ENCODE measurements around the gene JPH3. TPM values are rescaled to one million over a fixed set of nuclear protein-coding genes. Genes with fewer than 3 reads are reported as not detected.

Gene JPH3
- total RNA-seq, 1 experiment from 2014 or later, result 32.7 TPM

- Histone ChIP-seq H3K23me2 (ENCODE audit: insufficient read length, low read depth, low read length, poor library complexity, severe bottlenecking) (peaks cover 6% of the 10 kb centered on the region), H3K9me3 (ENCODE audit: control insufficient read depth, low read depth, low read length) (no peaks in the 10 kb centered on the region), H3K27ac (ENCODE audit: insufficient read length, low read depth, low read length) (no peak overlapping the region), H3K27me3 (ENCODE audit: insufficient read depth, low read length) (no peaks in the 10 kb centered on the region), H2BK20ac (ENCODE audit: low read depth, low read length, poor library complexity, severe bottlenecking) (no peak overlapping the region), H3T11ph (ENCODE audit: low read length) (no peak overlapping the region), H2AFZ (ENCODE audit: low read length) (no peak overlapping the region), H3K9ac (ENCODE audit: extremely low read depth, insufficient read length, low read length) (no peak overlapping the region), H4K5ac (ENCODE audit: insufficient read length, low read depth, low read length) (no peak overlapping the region), H4K20me1 (ENCODE audit: control insufficient read depth, insufficient read depth, insufficient read length) (no peaks in the 10 kb centered on the region), H3K4ac (ENCODE audit: low read depth, low read length) (no peak overlapping the region), H3K56ac (ENCODE audit: insufficient read length, low read depth, low read length) (no peak overlapping the region), H4K8ac (replicated peaks; ENCODE audit: insufficient read length, low read depth, low read length) (no peak overlapping the region), H2BK12ac (ENCODE audit: insufficient read length, low read depth, low read length) (no peak overlapping the region), H3K79me2 (ENCODE audit: insufficient read depth, low read length) (no peaks in the 10 kb centered on the region), H3K18ac (ENCODE audit: insufficient read length, low read depth, low read length) (no peak overlapping the region), H2BK5ac (ENCODE audit: insufficient read length, low read length) (no peak overlapping the region), H2BK120ac (ENCODE audit: low read depth, low read length, poor library complexity, severe bottlenecking) (no peak overlapping the region), H2AK5ac (ENCODE audit: insufficient read length, low read length) (no peak overlapping the region), H3K14ac (ENCODE audit: insufficient read depth, low read length) (no peak overlapping the region), H3K4me1 (ENCODE audit: insufficient read depth, low read length) (no peaks in the 10 kb centered on the region), H3K79me1 (ENCODE audit: insufficient read depth, low read depth, low read length, poor library complexity, severe bottlenecking) (no peaks in the 10 kb centered on the region), H3K4me2 (ENCODE audit: insufficient read depth, insufficient read length, low read length) (no peak overlapping the region), H2BK15ac (ENCODE audit: low read depth, low read length) (no peak overlapping the region), H4K91ac (ENCODE audit: insufficient read length, low read depth, low read length) (no peak overlapping the region), H3K23ac (ENCODE audit: insufficient read length, low read depth, low read length) (no peak overlapping the region)
- no peak overlapping the region for H3K4me3 Mint-ChIP-seq
- peaks cover 0 to 6% of the 10 kb centered on the region in 2 experiments; a peak in 3 of 4 replicates for H3K4me1 Mint-ChIP-seq
- WGBS (ENCODE audit: extremely low coverage, insufficient read length, low lambda C conversion rate), result 100% methylated on average over 6 of the region's 6 CpGs
- peaks cover 26% of the 10 kb centered on the region for H3K27me3 Mint-ChIP-seq (ENCODE audit: low read depth)
- TF ChIP-seq CTCF (conservative IDR thresholded peaks at IDR 0.05), result no peak
- DNase-seq, result no peak
- no peaks in the 10 kb centered on the region for H3K36me3 Mint-ChIP-seq (ENCODE audit: insufficient read depth in 1 of 3, low read depth in 3 of 3)
- no peak overlapping the region for H3K27ac Mint-ChIP-seq
- H3K9me3 Mint-ChIP-seq, result no peaks in the 10 kb centered on the region
Observed at GRCh38 chr16:87597324-87597830, 4.9 kb upstream of the JPH3 start.

Data from H9 (cell line).